Transverse colon (tissue), 4 donors: ENCODE measurements around the gene STING1. TPM values are rescaled to one million over a fixed set of nuclear protein-coding genes. Genes with fewer than 3 reads are reported as not detected.
"Not testable (repeated sequence)": the region's sequence is repeated elsewhere in the genome, so short reads cannot be mapped to it uniquely, and the experiment has no call there.

Experiments used
- DNase-seq: peaks from one replicate; pipeline ENCODE4 v3.0.0-alpha.2; 2019
- H3K27ac ChIP-seq, 4 donors: fragments of 200-600 bp; sonication (generic); 2 replicates each; pipeline ENCODE4 v1.5.1; 2016 to 2018; ENCODE audit warnings: inconsistent platforms in 4 of 4
- H3K27me3 ChIP-seq: fragments of 200-600 bp; sonication (generic); 2 replicates; pipeline ENCODE4 v1.5.1; 2017; ENCODE audit warnings: inconsistent platforms
- H3K36me3 ChIP-seq, 4 donors: fragments of 200-600 bp; sonication (generic); 2 replicates each; pipeline ENCODE4 v1.5.1; 2017 to 2019; ENCODE audit warnings: inconsistent platforms in 4 of 4
- H3K4me1 ChIP-seq, 4 donors: fragments of 200-600 bp; sonication (generic); 2 replicates each; pipeline ENCODE4 v1.5.1; 2017 to 2020; ENCODE audit warnings: inconsistent platforms in 4 of 4
- H3K4me3 ChIP-seq, 4 donors: fragments of 200-600 bp; sonication (generic); 1 replicate in 1 of 4; 2 replicates in 3 of 4; pipeline versions ENCODE4 v1.5.1 to v1.6.1; 2017 to 2019; ENCODE audit warnings: inconsistent platforms in 4 of 4
- H3K9me3 ChIP-seq, 2 donors: fragments of 200-600 bp; sonication (generic); 2 replicates each; pipeline ENCODE4 v1.5.1; 2017 to 2019; ENCODE audit warnings: inconsistent platforms in 2 of 2
- EP300 ChIP-seq: sonication (generic); formaldehyde crosslinking; IDR thresholded peaks from one replicate; pipeline ENCODE4 v1.6.1; 2017; ENCODE audit warnings: antibody characterized with exemption, low read depth
- POLR2A ChIP-seq: fragments of 450-650 bp; IDR thresholded peaks from one replicate; pipeline ENCODE4 v1.6.1; 2016; ENCODE audit warnings: antibody characterized with exemption, mild to moderate bottlenecking, moderate library complexity
- POLR2AphosphoS5 ChIP-seq, 3 donors: sonication (generic); formaldehyde crosslinking; IDR thresholded peaks; one replicate each; pipeline ENCODE4 v1.6.1; 2016; ENCODE audit warnings: antibody characterized with exemption in 3 of 3
- WGBS, 2 donors: methylation state at CpG; one replicate each; pipeline ENCODE4 v1.1.5; 2018; ENCODE audit warnings: low coverage in 1 of 2; 5-methylcytosine and 5-hydroxymethylcytosine counted together
- in situ Hi-C, 4 donors: fragments of 200-750 bp; cut with MboI; loops; one replicate each; pipeline versions ENCODE4 v1.15.0 to v1.15.1; 2017; ENCODE audit warnings: low sequenced_read_pairs in 3 of 4, low pct_ligation_motif_present in 1 of 4, low pct_unique_long_range_greater_than_20kb in 1 of 4
- intact Hi-C: fragments of 100-400 bp; cut with DNase I; formaldehyde crosslinking; loops from one replicate; pipeline ENCODE4 v1.15.1; 2023; ENCODE audit warnings: low total_unique reads
- total RNA-seq, 4 donors: library from RNA; depleted of rRNA; stranded (reverse); fragments of >200 nt; gene quantifications; one replicate each; pipeline ENCODE4 v1.1.0, GENCODE V29; 2016
- TF ChIP-seq, protein P1 (sequence below), 5 experiments: fragments of 200-600 bp in 3 of 5; fragments of 450-650 bp in 2 of 5; sonication (generic) in 3 of 5; IDR thresholded peaks; 1 replicate in 2 of 5; 2 replicates in 3 of 5; pipeline ENCODE4 v1.5.1; 2016 to 2017; ENCODE audit warnings: antibody characterized with exemption in 5 of 5, inconsistent platforms in 3 of 5, mild to moderate bottlenecking in 2 of 5, moderate library complexity in 1 of 5

The STING1 gene
- total RNA-seq, 4 donors from 2014 or later: 12.2 to 51.5 (median 19.1) TPM

DNA sequence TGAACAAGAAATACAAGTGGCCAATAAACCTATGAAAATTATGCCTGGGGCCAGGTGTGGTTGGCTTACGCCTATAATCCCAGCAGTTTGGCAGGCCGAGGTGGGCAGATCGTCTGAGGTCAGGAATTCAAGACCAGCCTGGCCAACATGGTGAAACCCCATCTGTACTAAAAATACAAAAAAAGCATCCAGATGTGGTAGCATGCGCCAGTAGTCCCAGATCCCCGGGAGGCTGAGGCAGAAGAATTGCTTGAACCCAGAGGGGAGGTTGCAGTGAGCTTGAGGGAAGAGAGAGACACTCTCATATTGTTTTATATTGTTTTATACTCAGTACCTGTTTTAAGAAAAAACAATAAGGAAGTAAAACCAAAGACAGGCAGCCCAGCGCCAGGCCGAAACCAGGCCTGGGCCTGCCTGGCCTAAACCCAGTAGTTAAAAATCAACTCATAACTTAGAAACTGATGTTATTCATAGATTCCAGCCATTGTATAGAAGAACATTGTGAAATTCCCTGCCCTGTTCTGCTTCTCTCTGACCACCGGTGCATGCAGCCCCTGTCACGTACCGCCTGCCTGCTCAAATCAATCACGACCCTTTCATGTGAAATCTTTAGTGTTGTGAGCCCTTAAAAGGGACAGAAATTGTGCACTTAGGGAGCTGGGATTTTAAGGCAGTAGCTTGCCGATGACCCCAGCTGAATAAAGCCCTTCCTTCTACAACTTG lies 43.2 kb upstream of the STING1 start:
- in situ Hi-C loops, H3K4me3 ChIP-seq, H3K9me3 ChIP-seq, H3K36me3 ChIP-seq, intact Hi-C loops, H3K27me3 ChIP-seq: not testable (repeated sequence)
- WGBS, 2 donors: 58% methylated on average over 9 to 12 of the region's 12 CpGs
- Histone ChIP-seq H3K4me1 (peaks cover 0 to 38% (median 12%) of the 10 kb centered on the region in 4 donors), H3K27ac (peak overlapping the region; percentile 67 to 79 (median 76))
- DNase-seq: peak; percentile 66

DNA sequence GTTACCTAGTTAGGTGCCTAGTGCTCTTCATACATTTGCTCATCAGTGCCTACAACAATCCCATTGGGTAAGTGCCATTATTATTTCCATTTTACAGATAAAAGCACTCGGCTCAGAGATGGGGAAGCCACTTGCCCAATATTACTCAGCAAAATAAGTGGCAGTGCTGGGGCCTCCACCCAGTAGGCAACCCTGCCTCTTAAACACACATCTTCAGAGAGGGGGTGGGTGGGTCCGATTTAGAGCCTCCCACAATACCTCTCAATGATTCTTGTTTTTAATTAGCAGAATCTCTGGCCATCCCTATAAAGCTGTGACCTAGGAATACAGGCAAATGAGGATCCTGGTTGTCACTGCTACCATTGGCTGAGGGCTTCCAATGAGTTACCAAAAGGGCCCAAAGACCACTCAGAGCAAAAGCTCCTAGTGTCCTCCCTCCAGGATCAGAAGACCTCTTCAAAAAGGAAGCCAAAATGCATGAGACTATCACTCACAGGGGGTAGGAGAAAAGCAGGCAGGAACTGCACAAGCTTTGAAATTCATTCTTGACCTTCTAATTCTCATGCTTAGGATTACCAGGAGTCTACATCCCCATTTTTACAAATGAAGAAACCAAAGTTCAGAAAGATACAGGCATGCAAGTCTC lies 42.5 kb upstream of the STING1 start:
- Histone ChIP-seq H3K4me1 (peaks cover 0 to 38% (median 12%) of the 10 kb centered on the region in 4 donors), H3K4me3 (no peak overlapping the region), H3K9me3 (no peaks in the 10 kb centered on the region), H3K27me3 (no peaks in the 10 kb centered on the region), H3K27ac (peak overlapping the region; percentile 67 to 79 (median 76)), H3K36me3 (no peaks in the 10 kb centered on the region)
- 29 to 44% methylated on average over 1 to 2 of the region's 2 CpGs for WGBS, 2 donors
- in situ Hi-C loops (no loop called here), intact Hi-C loops (no loop called here)
- DNase-seq: no peak
- TF ChIP-seq, protein P1, sequence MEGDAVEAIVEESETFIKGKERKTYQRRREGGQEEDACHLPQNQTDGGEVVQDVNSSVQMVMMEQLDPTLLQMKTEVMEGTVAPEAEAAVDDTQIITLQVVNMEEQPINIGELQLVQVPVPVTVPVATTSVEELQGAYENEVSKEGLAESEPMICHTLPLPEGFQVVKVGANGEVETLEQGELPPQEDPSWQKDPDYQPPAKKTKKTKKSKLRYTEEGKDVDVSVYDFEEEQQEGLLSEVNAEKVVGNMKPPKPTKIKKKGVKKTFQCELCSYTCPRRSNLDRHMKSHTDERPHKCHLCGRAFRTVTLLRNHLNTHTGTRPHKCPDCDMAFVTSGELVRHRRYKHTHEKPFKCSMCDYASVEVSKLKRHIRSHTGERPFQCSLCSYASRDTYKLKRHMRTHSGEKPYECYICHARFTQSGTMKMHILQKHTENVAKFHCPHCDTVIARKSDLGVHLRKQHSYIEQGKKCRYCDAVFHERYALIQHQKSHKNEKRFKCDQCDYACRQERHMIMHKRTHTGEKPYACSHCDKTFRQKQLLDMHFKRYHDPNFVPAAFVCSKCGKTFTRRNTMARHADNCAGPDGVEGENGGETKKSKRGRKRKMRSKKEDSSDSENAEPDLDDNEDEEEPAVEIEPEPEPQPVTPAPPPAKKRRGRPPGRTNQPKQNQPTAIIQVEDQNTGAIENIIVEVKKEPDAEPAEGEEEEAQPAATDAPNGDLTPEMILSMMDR (IDR thresholded peaks at IDR 0.05): no peak
- TF ChIP-seq POLR2AphosphoS5 (IDR thresholded peaks at IDR 0.05): no peak
- no peak for TF ChIP-seq POLR2A
- no peak for TF ChIP-seq EP300

DNA sequence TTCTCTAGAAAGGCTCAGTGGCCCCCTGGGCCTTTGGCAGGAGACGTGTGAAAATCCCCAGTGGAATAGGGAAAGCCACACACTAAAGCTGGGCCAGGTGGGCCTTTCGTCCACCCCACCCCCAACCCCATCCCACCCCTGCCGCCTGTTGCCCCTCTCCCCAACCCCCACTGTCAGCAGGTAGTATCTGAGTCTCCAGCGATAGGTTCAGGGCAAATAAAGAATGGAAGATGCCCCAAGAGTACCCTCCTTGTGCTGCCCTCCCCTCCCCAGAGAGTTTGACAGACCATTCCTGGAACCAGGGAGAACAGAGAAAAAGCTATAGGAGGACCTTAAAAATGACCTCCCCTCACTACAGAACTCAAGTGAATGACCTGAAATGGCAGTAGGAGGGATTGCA lies 41.9 kb upstream of the STING1 start:
- Histone ChIP-seq H3K4me1 (peaks cover 0 to 38% (median 12%) of the 10 kb centered on the region in 4 donors), H3K27me3 (no peaks in the 10 kb centered on the region), H3K9me3 (no peaks in the 10 kb centered on the region), H3K27ac (peak overlapping the region; percentile 67 to 79 (median 76)), H3K4me3 (no peak overlapping the region), H3K36me3 (no peaks in the 10 kb centered on the region)
- in situ Hi-C loops: no loop called here
- intact Hi-C loops: no loop called here
- DNase-seq: no peak
- no peak for TF ChIP-seq EP300
- TF ChIP-seq, protein P1 (IDR thresholded peaks at IDR 0.05): no peak
- no peak for TF ChIP-seq POLR2AphosphoS5 (IDR thresholded peaks at IDR 0.05)
- no peak for TF ChIP-seq POLR2A
- 85% methylated on average over 4 of the region's 4 CpGs; no CpG with 5 or more reads in 1 of the 2 donors for WGBS, 2 donors

DNA sequence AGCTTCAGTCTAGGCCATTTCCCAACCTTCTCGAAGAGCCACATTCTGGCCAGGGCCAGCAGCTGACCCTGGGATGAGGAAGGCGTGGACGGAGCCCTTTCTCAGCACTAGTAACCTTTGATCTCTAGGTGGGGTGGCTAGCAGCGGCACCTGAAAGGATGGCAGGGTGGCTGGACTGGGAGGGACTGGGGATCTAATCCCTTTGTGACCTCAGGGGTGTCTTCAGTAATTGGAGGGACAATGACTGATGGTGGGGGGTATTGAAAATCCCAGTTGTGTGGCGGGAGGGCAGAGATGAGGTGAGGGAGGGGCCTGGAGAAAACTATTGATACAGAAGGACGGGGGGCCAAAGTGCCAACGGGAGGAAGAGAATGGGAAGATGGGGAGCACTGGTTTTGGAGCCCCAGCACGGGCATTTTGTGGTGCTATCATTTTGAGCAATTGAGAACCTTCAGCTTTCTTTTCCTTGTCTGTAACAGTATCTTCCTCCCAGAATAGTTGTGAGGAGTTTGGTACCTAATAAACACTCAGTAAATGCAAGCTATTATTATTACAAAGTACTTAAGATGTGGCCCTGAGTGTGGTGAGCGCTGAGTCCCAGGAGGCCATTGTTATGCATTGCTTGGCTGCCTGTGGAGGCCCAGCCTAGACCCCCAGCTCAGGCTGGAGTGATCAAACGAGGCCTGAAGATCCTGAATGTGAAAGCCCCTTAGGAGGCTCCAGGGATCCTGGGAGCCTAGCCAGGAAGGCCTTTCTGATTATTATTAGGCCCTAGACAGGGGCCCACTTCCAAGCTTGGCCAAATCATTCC lies 41.3 kb upstream of the STING1 start:
- Histone ChIP-seq H3K9me3 (no peaks in the 10 kb centered on the region), H3K4me3 (no peak overlapping the region), H3K27me3 (no peaks in the 10 kb centered on the region), H3K27ac (peak overlapping the region; percentile 67 to 79 (median 76)), H3K4me1 (peaks cover 0 to 38% (median 12%) of the 10 kb centered on the region in 4 donors), H3K36me3 (no peaks in the 10 kb centered on the region)
- no peak for TF ChIP-seq POLR2A
- TF ChIP-seq, protein P1 (IDR thresholded peaks at IDR 0.05): no peak
- TF ChIP-seq EP300: no peak
- TF ChIP-seq POLR2AphosphoS5 (IDR thresholded peaks at IDR 0.05): no peak
- intact Hi-C loops (no loop called here), in situ Hi-C loops (no loop called here)
- DNase-seq: peak; percentile 26
- 77 to 100% methylated on average over 1 to 10 of the region's 10 CpGs for WGBS, 2 donors
